GM21360 (cell line): Measurements from ENCODE around the gene PIK3C3.
"Not testable (repeated sequence)": the region's sequence is repeated elsewhere in the genome, so short reads cannot be mapped to it uniquely, and the experiment has no call there.

Experiments used
- ATAC-seq: cut with Tn5 transposase; IDR thresholded peaks from one replicate; pipeline ENCODE4 v1.9.1; 2021; ENCODE audit warnings: mild to moderate bottlenecking, moderate library complexity; ENCODE audit not compliant: unreplicated experiment

PIK3C3 gene

GRCh38 chr18:42068030-42068429 is 113.0 kb downstream of the PIK3C3 start:
- ATAC-seq, result no peak

- no peak for ATAC-seq
These were observed 114.0 kb downstream of the PIK3C3 start for GRCh38 chr18:42069036-42069435.

GRCh38 chr18:42072407-42072806 is 117.4 kb downstream of the PIK3C3 start:
- ATAC-seq, result no peak

GRCh38 chr18:42074704-42075103 is 119.7 kb downstream of the PIK3C3 start:
- ATAC-seq, result no peak

- no peak for ATAC-seq
These were observed 123.7 kb downstream of the PIK3C3 start for GRCh38 chr18:42078711-42079110.

GRCh38 chr18:42080340-42080739 is 125.3 kb downstream of the PIK3C3 start:
- ATAC-seq, result no peak

GRCh38 chr18:42082415-42083234 is 127.6 kb downstream of the PIK3C3 start:
- no peak for ATAC-seq

- no peak for ATAC-seq
These were observed 131.3 kb downstream of the PIK3C3 start for GRCh38 chr18:42086288-42086687.

GRCh38 chr18:42087235-42087634 is 132.2 kb downstream of the PIK3C3 start:
- no peak for ATAC-seq

- no peak for ATAC-seq
These were observed 132.8 kb downstream of the PIK3C3 start for GRCh38 chr18:42087876-42088275.

GRCh38 chr18:42092848-42093247 is 137.8 kb downstream of the PIK3C3 start:
- no peak for ATAC-seq

GRCh38 chr18:42094875-42095274 is 139.8 kb downstream of the PIK3C3 start:
- no peak for ATAC-seq

GRCh38 chr18:42095732-42096377 is 140.8 kb downstream of the PIK3C3 start:
- ATAC-seq, result no peak

GRCh38 chr18:42100248-42100647 is 145.2 kb downstream of the PIK3C3 start:
- ATAC-seq, result no peak

- ATAC-seq, result no peak
These were observed 145.9 kb downstream of the PIK3C3 start for GRCh38 chr18:42100911-42101310.

- ATAC-seq, result no peak
These were observed 150.4 kb downstream of the PIK3C3 start for GRCh38 chr18:42105394-42105793.

GRCh38 chr18:42106784-42107183 is 151.8 kb downstream of the PIK3C3 start:
- no peak for ATAC-seq

- ATAC-seq, result no peak
These were observed 152.3 kb downstream of the PIK3C3 start for GRCh38 chr18:42107287-42107686.

GRCh38 chr18:42107691-42108450 is 152.8 kb downstream of the PIK3C3 start:
- ATAC-seq, result no peak

- not testable (repeated sequence) for ATAC-seq
These were observed 157.1 kb downstream of the PIK3C3 start for GRCh38 chr18:42112147-42112546.

- no peak for ATAC-seq
These were observed 157.8 kb downstream of the PIK3C3 start for GRCh38 chr18:42112657-42113420.
